NCI-H128 (cell line): ENCODE results near the gene PIK3C2G.

Experiments
- DNase-seq: peaks from one replicate; lab custom pipeline; 2025; ENCODE audit not compliant: unreplicated experiment; lab: John Stamatoyannopoulos, UW

The PIK3C2G gene

GRCh38 chr12:18415227-18415626 is 153.9 kb downstream of the PIK3C2G start:
- no peak for DNase-seq

GRCh38 chr12:18416412-18416811 is 155.1 kb downstream of the PIK3C2G start:
- DNase-seq, result no peak

- DNase-seq, result no peak
Measured at GRCh38 chr12:18419311-18419710, 158.0 kb downstream of the PIK3C2G start.

GRCh38 chr12:18421867-18422266 is 160.5 kb downstream of the PIK3C2G start:
- DNase-seq, result no peak

- no peak for DNase-seq
Measured at GRCh38 chr12:18422871-18423270, 161.6 kb downstream of the PIK3C2G start.

- no peak for DNase-seq
Measured at GRCh38 chr12:18424857-18425256, 163.5 kb downstream of the PIK3C2G start.

- no peak for DNase-seq
Measured at GRCh38 chr12:18427520-18427919, 166.2 kb downstream of the PIK3C2G start.

GRCh38 chr12:18428416-18428815 is 167.1 kb downstream of the PIK3C2G start:
- DNase-seq, result no peak

GRCh38 chr12:18429366-18429765 is 168.0 kb downstream of the PIK3C2G start:
- DNase-seq, result no peak

- no peak for DNase-seq
Measured at GRCh38 chr12:18430425-18431048, 169.2 kb downstream of the PIK3C2G start.

- DNase-seq, result no peak
Measured at GRCh38 chr12:18431771-18432170, 170.5 kb downstream of the PIK3C2G start.

- DNase-seq, result no peak
Measured at GRCh38 chr12:18432206-18432605, 170.9 kb downstream of the PIK3C2G start.

- no peak for DNase-seq
Measured at GRCh38 chr12:18436170-18436569, 174.9 kb downstream of the PIK3C2G start.

GRCh38 chr12:18439541-18439940 is 178.2 kb downstream of the PIK3C2G start:
- DNase-seq, result no peak

GRCh38 chr12:18443768-18444437 is 182.6 kb downstream of the PIK3C2G start:
- DNase-seq, result no peak

- no peak for DNase-seq
Measured at GRCh38 chr12:18446061-18446644, 184.8 kb downstream of the PIK3C2G start.

GRCh38 chr12:18454330-18454729 is 193.0 kb downstream of the PIK3C2G start:
- no peak for DNase-seq

- DNase-seq, result no peak
Measured at GRCh38 chr12:18456344-18456743, 195.0 kb downstream of the PIK3C2G start.

- DNase-seq, result no peak
Measured at GRCh38 chr12:18457362-18457761, 196.0 kb downstream of the PIK3C2G start.

- DNase-seq, result no peak
Measured at GRCh38 chr12:18461758-18462157, 200.4 kb downstream of the PIK3C2G start.

GRCh38 chr12:18462442-18462841 is 201.1 kb downstream of the PIK3C2G start:
- DNase-seq, result no peak

- DNase-seq, result no peak
Measured at GRCh38 chr12:18467620-18468245, 206.4 kb downstream of the PIK3C2G start.
